ENCODE results near the gene CD151.
A peak's percentile ranks its signal among the peaks of the same experiment; 100 is the strongest.

CD151 gene

DNA sequence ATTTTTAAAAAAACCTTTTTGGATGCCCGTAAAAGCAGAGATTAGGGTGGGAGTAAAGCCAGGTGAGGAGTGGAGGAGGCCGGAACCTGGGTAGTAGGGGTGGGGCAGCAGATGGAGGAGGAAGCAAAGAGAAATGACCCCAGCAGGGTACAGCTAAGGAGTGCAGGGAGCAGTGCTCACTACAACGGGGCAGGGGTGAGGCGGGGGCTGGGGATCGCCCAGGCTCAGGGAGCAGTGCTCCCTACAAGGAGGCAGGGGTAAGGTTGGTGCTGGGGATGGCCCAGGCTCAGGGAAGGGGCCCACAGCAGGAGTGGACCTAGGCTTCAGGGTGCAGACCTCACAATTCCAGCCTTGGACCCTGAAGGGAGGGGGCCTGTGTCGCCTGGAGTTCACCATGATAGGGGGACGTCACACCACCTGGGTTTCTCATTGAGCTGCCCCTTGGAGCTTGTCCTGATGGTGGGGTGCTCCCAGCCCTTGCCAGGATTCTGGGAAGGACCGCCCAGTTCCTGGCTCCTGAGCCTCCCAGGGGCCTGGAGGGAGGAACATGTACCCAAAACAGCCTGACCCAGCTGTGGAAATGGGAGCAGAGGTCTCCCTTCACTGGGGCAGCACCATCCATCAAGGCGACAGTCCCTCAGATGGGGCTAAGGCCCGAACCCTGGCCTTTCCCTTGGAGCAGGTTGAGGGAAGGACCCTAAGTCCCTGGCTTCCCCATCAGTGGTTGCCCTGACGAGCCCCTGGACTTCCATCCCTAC, 16.9 kb upstream of the CD151 start:
- no peak for DNase-seq

DNA sequence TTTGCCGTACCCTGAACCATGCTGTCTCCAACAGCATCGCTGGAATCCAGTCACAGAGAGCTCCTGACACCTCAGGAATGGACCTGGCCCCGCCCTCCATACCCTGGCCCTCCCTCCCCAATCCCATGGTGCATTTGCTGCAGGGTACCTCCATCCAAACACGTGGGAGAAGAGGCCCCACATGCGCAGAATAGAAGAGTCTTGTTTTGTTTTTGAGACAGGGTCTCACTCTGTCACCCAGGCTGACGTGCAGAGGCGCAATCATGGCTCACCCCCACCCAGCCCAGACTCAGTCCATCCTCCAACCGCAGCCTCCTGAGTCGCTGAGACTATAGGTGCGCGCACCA, 16.3 kb upstream of the CD151 start:
- DNase-seq: no peak

DNA sequence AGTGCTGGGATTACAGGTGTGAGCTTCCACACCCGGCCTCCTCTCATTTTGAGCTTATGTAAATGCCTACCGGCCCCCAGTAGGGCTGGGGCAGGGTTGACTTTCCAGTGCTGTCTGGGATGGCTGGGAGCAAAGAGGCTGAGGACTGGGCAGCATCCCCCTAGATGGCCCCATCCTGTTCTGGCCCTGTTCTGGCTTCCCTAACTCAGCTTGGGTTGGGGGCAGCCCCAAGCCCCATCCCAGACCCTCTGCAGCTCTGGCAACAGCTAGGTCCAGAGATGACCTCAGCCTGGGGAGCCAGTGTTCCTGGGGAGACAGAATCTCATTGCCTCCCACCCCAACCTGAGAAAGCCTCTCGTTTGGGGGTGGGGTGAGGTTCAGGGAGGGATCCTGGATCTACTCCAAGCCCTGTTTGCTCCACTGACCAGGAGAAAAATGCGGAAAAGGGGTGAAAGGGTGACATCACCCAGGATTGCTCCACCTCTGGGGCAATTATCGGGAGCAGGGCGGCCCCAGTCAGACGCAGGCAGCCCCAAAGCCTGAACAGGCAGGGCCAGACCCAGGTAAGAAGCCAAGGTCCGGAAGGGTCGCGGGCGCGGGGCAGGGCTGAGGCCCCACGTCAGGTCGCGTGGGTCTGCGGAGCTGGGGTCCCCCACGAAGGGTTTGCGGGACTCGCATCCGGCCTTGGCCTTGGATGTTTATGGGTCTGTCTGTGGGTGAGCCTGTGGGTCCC, 14.2 kb upstream of the CD151 start, which contains the start of gene PNPLA2:
Gene PNPLA2, plus strand, starts transcription at position 519 of the 733 bp plus-strand sequence. CDS start 805 bp downstream, outside the sequence.
- no peak for DNase-seq

DNA sequence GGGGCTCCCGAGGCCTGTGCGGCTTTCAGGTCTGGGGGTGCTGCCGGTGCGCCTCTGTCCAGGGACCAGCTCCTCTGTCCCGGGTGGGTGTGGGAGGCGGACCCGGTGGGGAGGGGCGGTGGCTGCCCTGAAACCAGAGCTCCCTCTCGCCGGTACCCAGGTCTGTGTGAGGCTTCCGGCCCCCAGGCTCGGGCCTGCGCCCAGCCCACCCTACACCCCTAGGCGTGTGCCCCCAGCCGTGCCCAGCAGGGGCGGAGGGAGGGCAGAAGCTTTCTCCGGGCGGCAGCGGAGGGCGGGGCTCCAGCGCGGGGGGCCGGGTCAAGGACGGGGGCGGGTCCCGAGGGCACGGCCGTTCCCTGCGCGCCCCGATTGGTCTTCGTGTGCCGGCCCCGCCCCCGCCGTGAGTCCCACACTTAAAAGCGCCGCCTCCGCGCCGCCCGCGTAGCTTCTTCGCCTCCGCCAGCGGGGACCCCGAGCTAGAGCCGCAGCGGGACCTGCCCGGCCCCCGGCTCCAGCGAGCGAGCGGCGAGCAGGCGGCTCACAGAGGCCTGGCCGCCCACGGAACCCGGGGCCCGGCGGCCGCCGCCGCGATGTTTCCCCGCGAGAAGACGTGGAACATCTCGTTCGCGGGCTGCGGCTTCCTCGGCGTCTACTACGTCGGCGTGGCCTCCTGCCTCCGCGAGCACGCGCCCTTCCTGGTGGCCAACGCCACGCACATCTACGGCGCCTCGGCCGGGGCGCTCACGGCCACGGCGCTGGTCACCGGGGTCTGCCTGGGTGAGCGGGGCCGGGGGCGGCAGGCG, 13.4 kb upstream of the CD151 start:
- peak; percentile 92 for DNase-seq

DNA sequence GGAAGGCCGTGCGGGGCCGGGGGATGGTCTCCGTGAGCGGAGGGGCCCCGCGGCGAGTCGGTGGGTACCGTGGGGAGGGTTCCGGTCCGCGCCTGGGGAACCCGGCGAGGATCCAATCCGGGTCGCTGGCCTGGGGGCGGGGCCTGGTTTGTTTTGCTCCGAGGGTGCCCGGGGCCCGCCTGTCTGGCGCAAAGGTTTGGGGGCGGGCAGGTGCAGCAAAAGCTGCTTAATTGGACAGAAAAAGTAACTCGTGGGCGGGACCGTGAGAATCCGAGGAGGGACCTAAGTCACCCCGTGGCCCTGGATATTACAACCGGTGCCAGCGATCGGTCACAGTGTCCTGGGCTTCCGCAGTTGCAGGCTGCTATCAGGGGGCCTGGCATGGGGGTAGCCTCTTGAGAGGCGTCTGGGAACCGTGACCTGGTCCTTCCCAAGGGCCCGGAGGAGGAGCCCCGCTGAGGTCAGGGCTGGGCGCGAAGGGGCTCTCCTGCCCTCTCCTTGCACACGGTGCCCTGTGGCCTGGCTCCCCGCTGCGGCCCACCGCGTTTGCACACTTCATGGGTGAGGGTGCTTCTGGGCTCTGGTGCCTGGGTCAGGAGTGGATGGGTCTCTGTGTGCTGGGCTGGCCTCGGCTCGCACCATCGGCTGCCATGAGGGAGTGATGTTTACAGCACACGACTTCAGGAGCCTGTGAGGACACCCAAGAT, 12.7 kb upstream of the CD151 start:
- peak; percentile 73 for DNase-seq

DNA sequence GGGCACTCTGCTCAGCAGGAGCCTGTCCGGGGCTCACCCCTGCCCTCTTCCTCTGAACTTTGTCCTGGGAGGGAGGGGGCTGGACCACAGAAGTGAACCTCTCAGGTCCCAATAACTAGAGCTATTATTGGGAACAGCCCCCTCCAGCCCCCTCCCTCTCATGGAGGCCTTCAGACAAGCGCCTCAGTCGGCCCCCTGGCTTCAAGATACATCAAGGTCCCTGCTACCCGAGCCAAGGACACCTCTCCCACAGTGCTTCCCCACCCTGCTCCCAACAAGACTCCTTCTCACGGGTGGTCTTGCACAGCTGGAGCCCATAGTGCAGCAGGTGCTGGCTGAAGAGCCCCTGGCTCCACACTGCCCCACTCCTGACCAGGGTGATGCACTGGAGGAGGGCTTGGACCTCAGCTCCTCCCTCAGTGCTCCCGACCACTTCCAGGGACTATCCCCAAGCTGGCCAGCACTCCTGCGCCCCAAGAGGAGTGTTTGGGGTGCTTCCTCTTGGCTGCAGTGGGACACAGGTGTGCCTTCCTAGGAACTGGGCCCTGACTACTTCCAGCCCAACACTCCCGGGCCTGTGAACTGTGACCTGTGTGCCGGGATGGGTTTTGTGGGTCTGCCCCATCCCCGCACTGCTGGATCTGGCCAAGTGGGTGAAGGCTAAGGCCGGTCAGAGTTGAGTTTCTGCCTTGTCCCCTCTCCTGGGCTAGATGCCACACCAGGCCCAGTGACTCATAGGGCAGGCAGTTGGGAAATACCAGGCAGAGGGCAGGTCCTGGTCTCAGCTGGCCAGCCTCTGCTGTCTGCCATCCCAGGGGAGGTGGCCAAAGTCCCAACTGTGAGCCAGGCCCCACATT, 11.9 kb upstream of the CD151 start:
- DNase-seq: no peak

DNA sequence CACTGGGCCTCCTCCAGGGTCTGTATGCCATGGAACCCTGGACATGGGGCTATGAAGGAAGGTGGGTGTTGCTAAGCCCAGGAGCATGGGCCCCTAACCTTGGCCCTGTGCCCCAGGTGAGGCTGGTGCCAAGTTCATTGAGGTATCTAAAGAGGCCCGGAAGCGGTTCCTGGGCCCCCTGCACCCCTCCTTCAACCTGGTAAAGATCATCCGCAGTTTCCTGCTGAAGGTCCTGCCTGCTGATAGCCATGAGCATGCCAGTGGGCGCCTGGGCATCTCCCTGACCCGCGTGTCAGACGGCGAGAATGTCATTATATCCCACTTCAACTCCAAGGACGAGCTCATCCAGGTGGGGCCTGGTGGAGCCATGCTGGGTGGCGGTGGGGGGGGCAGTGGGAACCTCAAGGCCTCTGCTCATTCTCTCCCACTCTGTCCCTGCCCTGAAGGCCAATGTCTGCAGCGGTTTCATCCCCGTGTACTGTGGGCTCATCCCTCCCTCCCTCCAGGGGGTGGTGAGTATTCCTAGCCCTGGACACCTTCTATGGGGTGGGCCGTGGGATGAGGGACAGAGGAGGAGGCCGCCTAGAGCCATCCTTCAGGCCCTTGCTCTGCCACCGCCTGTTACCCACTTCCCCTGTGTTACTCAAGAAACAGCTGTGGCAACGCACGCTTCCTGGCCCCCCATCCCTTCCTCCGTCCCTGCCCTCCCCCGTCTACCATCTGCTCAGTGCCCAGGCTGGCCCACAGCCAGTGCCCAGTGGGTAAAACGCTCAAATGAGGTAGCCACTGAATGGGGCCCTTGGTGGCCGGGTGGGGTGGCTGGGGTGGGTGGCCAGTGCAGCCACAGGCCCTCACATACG, 11.0 kb upstream of the CD151 start:
- no peak for DNase-seq

DNA sequence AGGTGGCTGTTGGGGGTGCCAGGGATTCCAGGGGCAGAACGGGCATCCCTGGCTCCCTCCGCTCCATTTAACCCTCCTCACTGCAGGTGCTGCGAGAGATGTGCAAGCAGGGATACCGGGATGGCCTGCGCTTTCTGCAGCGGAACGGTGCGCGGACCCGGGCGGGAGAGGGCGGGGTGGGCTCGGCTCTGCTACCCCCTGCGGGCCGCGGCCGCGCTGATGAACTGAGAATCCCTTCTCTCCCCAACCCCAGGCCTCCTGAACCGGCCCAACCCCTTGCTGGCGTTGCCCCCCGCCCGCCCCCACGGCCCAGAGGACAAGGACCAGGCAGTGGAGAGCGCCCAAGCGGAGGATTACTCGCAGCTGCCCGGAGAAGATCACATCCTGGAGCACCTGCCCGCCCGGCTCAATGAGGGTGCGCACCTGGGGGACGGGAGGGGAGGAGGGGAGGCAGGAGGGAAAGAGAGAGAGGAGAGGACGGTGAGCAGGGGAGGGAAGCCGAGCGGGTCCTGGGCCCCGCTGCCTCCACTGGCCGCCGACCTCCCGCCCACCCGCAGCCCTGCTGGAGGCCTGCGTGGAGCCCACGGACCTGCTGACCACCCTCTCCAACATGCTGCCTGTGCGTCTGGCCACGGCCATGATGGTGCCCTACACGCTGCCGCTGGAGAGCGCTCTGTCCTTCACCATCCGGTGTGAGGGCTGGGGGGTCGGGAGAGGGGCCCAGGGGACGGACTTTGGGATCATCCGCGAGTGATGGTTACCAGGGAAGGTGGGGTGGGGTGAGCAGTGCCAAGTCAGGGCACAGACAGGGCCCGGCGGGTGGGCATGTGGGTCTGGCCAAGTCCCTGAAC, 9.1 kb upstream of the CD151 start:
- no peak for DNase-seq

DNA sequence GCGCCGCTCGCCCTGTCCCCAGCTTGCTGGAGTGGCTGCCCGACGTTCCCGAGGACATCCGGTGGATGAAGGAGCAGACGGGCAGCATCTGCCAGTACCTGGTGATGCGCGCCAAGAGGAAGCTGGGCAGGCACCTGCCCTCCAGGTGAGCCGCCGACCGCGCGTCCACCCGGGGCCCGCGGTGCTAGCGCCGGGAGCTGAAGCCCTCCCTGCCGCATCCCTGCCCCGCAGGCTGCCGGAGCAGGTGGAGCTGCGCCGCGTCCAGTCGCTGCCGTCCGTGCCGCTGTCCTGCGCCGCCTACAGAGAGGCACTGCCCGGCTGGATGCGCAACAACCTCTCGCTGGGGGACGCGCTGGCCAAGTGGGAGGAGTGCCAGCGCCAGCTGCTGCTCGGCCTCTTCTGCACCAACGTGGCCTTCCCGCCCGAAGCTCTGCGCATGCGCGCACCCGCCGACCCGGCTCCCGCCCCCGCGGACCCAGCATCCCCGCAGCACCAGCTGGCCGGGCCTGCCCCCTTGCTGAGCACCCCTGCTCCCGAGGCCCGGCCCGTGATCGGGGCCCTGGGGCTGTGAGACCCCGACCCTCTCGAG, 8.4 kb upstream of the CD151 start:
- DNase-seq: peak; percentile 82

DNA sequence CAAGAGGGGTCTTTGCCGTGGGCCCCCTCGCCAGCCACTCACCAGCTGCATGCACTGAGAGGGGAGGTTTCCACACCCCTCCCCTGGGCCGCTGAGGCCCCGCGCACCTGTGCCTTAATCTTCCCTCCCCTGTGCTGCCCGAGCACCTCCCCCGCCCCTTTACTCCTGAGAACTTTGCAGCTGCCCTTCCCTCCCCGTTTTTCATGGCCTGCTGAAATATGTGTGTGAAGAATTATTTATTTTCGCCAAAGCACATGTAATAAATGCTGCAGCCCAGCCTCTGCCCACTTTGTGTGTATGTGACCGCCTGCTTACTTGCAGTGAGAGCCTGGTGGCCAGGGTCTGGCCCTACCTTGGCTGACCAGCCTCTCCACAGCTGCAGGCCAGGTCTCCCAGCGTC, 7.8 kb upstream of the CD151 start:
- DNase-seq: no peak

DNA sequence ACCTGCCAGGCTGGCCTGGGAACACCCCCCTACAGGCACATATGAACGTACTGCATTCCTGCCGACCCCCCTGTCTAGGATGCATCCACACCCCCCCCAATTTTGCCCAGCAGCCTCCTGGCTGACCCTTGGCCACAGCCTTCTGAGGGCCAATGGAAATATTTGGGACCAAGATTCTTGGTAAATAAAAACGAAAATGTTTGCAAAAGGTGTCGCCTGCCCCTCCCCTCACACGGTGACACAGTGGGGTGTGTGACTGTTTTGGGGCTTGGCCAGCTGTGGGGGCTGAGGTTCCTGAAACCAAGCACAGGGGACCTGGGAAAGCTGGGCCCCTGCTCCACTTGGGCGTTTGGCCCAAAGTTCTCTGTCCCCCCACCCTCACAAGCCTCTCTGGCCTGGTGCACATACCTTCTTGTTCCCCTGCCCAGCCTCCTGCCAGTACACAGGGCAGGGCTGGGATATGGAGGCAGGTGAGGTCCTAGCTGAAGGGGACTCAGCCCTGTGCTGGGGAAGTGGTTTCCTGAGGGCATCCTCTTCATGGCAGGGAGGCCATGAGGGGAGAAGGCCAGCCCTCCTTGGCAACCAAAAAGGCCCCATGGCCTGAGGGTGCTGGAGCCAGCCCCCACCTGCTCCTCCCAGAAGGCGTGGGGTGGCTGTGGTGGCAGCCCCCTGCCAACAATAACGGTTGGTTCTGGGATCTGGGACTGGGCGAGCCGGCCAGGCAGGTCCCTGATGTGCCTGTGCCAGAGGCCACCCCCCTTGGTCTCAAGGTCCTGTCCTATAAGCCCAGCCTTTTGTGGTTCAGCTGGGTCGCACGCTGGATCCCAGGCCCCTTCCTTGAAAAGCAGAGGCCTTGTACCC, 7.2 kb upstream of the CD151 start:
- no peak for DNase-seq

DNA sequence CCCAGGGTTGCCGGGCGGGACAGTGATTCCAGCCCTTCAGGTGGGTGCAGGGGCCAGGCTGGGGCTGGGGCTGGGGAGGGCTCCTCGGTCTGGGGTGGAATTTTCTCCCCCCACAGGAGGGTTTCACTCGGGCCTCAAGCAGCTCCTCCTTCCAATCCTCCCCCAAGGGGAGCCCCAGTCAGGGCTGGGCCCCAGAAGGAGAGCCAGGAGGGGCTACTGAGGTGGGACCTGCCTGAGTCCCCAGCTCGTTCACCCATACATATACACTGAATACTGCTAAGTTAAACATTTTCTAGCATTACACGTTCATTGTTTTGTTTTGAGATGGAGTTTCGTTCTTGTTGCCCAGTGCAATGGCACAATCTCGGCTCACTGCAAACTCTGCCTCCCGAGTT, 6.5 kb upstream of the CD151 start:
- DNase-seq: no peak

DNA sequence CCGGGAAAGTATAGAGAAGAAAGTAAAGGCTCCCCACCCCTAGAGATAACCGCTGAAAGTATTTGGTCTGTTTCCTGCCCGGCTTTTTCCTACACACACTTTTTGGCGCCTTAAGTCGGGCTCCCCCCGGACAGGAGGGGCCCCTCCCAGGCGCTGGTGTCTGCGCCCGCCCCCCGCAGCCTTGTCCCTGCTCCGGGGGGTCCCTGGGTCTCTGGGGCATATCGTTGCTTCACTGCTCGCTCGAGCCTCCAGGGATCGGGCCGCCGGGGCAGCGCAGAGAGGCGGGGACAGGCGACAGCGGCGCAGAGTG, 6.0 kb upstream of the CD151 start:
- no peak for DNase-seq

DNA sequence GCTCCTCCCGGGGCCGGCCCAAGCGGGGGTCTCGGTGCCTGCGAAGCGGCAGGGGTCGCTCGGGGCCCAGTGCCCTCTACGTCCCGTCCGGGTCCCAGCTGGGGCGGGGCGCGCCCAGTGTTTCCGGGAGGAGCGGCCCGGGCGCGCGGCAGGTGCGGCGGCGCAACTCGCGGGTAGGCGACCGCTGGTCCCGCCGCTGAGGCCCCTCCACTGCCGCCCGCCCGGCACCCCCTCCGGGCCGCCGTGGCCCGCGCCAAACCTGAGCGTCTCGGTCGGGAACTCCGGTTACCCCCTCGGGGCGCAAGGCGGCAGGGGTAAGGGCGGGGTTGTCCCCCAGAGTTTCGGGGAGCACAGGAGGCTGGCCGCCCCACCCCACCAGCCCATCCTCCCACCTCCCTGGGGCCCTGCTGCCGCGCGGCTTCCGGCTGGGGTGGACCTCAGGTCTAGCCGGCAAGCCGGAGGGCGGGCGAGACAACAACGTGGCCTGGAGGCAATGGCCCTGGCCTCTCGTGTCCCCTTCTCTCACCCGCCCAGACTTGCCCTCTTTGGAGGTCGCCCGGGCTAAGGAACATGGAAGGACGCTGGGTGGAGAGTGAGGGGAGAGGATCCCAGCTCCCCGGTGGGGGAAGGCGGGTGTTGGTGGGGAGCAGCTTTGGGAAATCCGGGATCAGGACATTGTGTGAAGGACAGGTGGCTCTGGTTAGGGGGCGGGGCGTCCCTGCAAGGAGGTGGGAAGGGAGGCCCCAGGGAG, 5.4 kb upstream of the CD151 start:
- no peak for DNase-seq

DNA sequence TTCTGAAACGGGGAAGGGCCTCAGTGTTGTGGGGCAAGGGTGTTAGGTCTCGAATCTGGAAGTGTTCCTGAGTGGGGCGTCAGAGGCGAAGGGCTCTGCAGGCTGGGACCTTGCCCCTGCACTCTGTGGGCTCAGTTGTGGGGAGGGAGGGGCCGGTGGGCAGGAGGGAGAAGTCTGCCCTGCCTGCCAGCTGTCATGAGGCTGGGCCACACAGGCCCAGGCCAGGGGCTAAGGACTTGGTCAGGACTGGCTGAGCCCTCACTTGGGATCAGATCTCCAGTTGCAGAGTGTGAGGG, 4.9 kb upstream of the CD151 start, which contains the start of gene CRACR2B:
Gene CRACR2B, plus strand, starts transcription at position 23 of the 296 bp plus-strand sequence. CDS start 689 bp downstream, outside the sequence.
- no peak for DNase-seq

DNA sequence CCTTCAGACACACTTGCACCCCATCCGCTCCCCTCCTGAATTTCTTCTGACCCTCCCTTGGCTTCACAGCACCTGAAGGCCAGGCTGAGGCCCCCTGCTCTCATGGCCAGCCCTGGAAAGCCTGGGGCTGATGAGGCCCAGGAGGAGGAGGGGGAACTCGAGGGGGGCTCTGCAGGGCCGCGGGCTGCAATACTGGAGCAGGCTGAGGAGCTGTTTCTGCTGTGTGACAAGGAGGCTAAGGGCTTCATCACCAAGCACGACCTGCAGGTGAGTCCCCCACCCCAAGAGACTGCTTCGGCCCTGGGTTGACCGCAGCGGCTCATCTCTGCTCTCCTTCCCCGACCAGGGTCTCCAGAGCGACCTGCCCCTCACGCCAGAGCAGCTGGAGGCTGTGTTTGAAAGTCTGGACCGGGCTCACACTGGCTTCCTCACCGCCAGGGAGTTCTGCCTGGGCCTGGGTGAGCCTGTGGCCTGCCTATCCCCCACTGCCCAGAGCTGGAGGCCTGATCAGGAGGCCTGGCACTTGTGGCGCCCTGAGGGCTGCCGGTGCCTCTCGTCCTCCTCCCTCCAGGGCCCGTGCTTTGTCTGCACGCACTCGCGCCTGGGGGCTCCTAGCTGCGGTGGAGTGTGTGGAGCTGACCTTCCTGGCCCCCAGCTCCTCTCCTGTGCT, 4.1 kb upstream of the CD151 start:
- peak; percentile 61 for DNase-seq

DNA sequence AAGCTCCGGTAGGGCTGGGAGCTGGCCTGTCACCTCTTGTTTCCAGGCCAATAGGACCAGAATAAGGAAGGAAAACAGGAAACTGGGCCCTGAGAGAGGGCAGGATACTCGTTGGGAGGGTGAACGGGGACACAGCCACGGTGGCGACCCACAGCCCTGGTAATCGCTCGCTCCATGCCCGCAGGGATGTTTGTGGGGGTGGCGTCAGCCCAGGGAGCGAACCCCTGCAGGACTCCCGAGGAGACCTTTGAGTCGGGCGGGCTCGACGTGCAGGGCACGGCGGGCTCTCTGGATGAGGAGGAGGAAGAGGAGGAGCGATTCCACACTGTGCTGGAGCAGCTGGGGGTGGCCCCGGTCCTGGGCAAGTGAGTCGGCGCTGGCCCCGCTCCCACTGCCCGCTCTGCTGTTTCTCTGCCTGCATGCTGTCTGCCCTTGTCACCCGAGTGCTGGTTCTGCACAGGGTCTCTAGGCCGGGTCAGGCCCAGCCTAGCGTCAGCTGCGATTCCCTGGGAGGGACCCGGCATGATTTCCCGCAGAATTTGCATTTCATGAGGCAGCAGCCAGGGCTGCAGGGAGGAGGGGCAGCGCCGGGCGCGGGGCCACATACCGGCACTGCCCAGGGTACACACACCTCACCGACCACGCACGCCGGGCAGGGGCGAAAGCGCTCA, 3.4 kb upstream of the CD151 start:
- DNase-seq: no peak

All from right hindlimb (tissue), 1 donor.